GM12878 (cell line): Measurements from ENCODE around the gene DCAF6. TPM values are rescaled to one million over a fixed set of nuclear protein-coding genes. Genes with fewer than 3 reads are reported as not detected.

ENCODE experiments used
- ATAC-seq: fragments of 200-7000 bp; cut with Tn5 transposase; 3 replicates; pipeline ENCODE4 v1.9.1; 2020; ENCODE audit warnings: mild to moderate bottlenecking, moderate library complexity
- BruUV-seq: library from RNA; stranded (reverse); fragments of 400-500 nt; replicated peaks from 2 replicates; lab custom pipeline; 2021; lab: Mats Ljungman, UMichigan
- CTCF ChIA-PET: fragments of 300-600 bp; sonication (Branson Sonifier 250); formaldehyde crosslinking; extraction: SDS; loops from one replicate; lab custom pipeline; 2021; ENCODE audit warnings: inconsistent platforms; lab: Yijun Ruan, JAX
- POLR2A ChIA-PET: fragments of 350-600 bp; formaldehyde crosslinking; extraction: SDS; loops from one replicate; lab custom pipeline; 2021; ENCODE audit warnings: inconsistent platforms; lab: Charles Lee
- RAD21 ChIA-PET: fragments of 300-600 bp; sonication (Branson Sonifier 250); formaldehyde crosslinking; loops from one replicate; lab custom pipeline; 2023; ENCODE audit warnings: antibody characterized with exemption; ENCODE audit not compliant: unreplicated experiment; lab: Charles Lee
- SMC1A ChIA-PET: fragments of 300-600 bp; sonication (Branson Sonifier 250); formaldehyde crosslinking; loops from one replicate; lab custom pipeline; 2023; ENCODE audit not compliant: unreplicated experiment, uncharacterized antibody; lab: Charles Lee
- DNase-seq: peaks from one replicate; pipeline ENCODE4 v3.0.0-alpha.2; 2011; ENCODE audit warnings: low read depth, low spot score
- FAIRE-seq: peaks from 3 replicates; lab custom pipeline; 2011; peaks lifted over from hg19 to GRCh38; lab: Jason Lieb, UNC
- H2AFZ ChIP-seq: 2 replicates; pipeline ENCODE4 v1.6.0; 2011; ENCODE audit warnings: low read depth, low read length, control low read depth; ENCODE audit not compliant: control insufficient read depth
- H3K27ac ChIP-seq: 2 replicates; pipeline ENCODE4 v1.5.1; 2011; ENCODE audit warnings: control low read depth; ENCODE audit not compliant: control insufficient read depth, insufficient read depth
- H3K27me3 ChIP-seq, 2 experiments: replicated peaks in 1 of 2; 2 replicates each; pipeline versions ENCODE4 v1.6.0 to v1.6.1; 2011; ENCODE audit warnings: low read length in 1 of 2; ENCODE audit not compliant: control insufficient read depth in 2 of 2, insufficient read depth in 2 of 2
- H3K36me3 ChIP-seq, 2 experiments: 2 replicates each; pipeline ENCODE4 v1.5.1; 2011; ENCODE audit warnings: low read length in 1 of 2; ENCODE audit not compliant: control insufficient read depth in 2 of 2, insufficient read depth in 2 of 2
- H3K4me1 ChIP-seq: 2 replicates; pipeline ENCODE4 v1.6.1; 2011; ENCODE audit warnings: mild to moderate bottlenecking, low read length, moderate library complexity, mixed read lengths; ENCODE audit not compliant: control insufficient read depth, insufficient read depth
- H3K4me2 ChIP-seq: 2 replicates; pipeline ENCODE4 v1.6.0; 2011; ENCODE audit warnings: control low read depth; ENCODE audit not compliant: control insufficient read depth, insufficient read depth
- H3K4me3 ChIP-seq: fragments of 200-600 bp; sonication (generic); 2 replicates; pipeline ENCODE4 v1.5.1; 2016
- H3K79me2 ChIP-seq: 2 replicates; pipeline ENCODE4 v1.6.0; 2011; ENCODE audit warnings: low read length; ENCODE audit not compliant: control insufficient read depth, insufficient read depth
- H3K9ac ChIP-seq: 2 replicates; pipeline ENCODE4 v1.8.0; 2011; ENCODE audit warnings: low read length, control low read depth, mixed read lengths; ENCODE audit not compliant: control insufficient read depth, insufficient read depth
- H3K9me3 ChIP-seq: replicated peaks from 3 replicates; pipeline ENCODE4 v1.5.1; 2011; ENCODE audit warnings: mild to moderate bottlenecking, low read length; ENCODE audit not compliant: control insufficient read depth, insufficient read depth
- H4K20me1 ChIP-seq: 2 replicates; pipeline ENCODE4 v1.6.0; 2011; ENCODE audit not compliant: control insufficient read depth, insufficient read depth
- CEBPZ ChIP-seq: fragments of 150-350 bp; IDR thresholded peaks from 2 replicates; pipeline ENCODE4 v1.6.1; 2016; ENCODE audit warnings: low read depth, low read length
- ELK1 ChIP-seq: IDR thresholded peaks from 2 replicates; pipeline ENCODE4 v1.6.1; 2012; ENCODE audit warnings: low read depth, low read length, improper control_type of control experiment
- HDGF ChIP-seq: fragments of 450-650 bp; IDR thresholded peaks from 2 replicates; pipeline ENCODE4 v1.6.1; 2016; ENCODE audit warnings: antibody characterized with exemption
- SMAD1 ChIP-seq: fragments of 450-650 bp; IDR thresholded peaks from 2 replicates; pipeline ENCODE4 v1.6.1; 2018; ENCODE audit warnings: mild to moderate bottlenecking, low read depth; ENCODE audit not compliant: partially characterized antibody
- SMARCA5 ChIP-seq: fragments of 450-650 bp; IDR thresholded peaks from 2 replicates; pipeline ENCODE4 v1.6.1; 2017; ENCODE audit warnings: mild to moderate bottlenecking
- SPI1 ChIP-seq: IDR thresholded peaks from 2 replicates; pipeline ENCODE4 v1.6.1; 2011; ENCODE audit warnings: low read depth, mild to moderate bottlenecking, low read length, moderate library complexity, borderline replicate concordance; ENCODE audit not compliant: insufficient read depth
- TARDBP ChIP-seq: IDR thresholded peaks from 2 replicates; pipeline ENCODE4 v1.6.1; 2016; ENCODE audit warnings: borderline replicate concordance
- ZNF207 ChIP-seq: fragments of 450-650 bp; IDR thresholded peaks from 2 replicates; pipeline ENCODE4 v1.6.1; 2014; ENCODE audit warnings: antibody characterized with exemption, mild to moderate bottlenecking, borderline replicate concordance
- WGBS: methylation state at CpG from one replicate; pipeline ENCODE4 v1.1.6; 2016; ENCODE audit warnings: low lambda C conversion rate; ENCODE audit not compliant: insufficient replicate concordance, insufficient coverage; ENCODE audit errors: missing lambda C conversion rate; 5-methylcytosine and 5-hydroxymethylcytosine counted together
- in situ Hi-C: fragments of 300-500 bp; cut with MboI; formaldehyde crosslinking; loops from 9 replicates; pipeline ENCODE4 v1.14.3; 2018; ENCODE audit warnings: mixed read lengths
- intact Hi-C: fragments of 100-400 bp; cut with micrococcal nuclease; formaldehyde crosslinking; loops from one replicate; pipeline ENCODE4 v1.14.2; 2022; ENCODE audit not compliant: unreplicated experiment
- polyA plus RNA-seq, 11 experiments: library from polyadenylated mRNA; depleted of rRNA in 4 of 11; unstranded in 6 of 11; stranded (reverse) in 5 of 11; fragments of >200 nt; fragmentation: Nextera tagmentation in 4 of 11; fragmentation: Illumina TruSeq in 1 of 11; extraction: Ambion mirVana in 4 of 11; extraction: Trizol in 1 of 11; gene quantifications; 1 replicate in 1 of 11; 2 replicates in 10 of 11; pipeline versions ENCODE4 v1.2.1 to v1.2.3, GENCODE V29; 2011 to 2016; ENCODE audit warnings: inconsistent platforms in 2 of 11, missing spikeins in 2 of 11, low read depth in 1 of 11
- total RNA-seq, 4 experiments: library from RNA; depleted of rRNA in 3 of 4; stranded (reverse); fragments of >200 nt in 3 of 4; fragmentation: Illumina TruSeq in 1 of 4; extraction: Trizol in 1 of 4; gene quantifications; 2 replicates each; pipeline versions ENCODE4 v1.2.1 to v1.2.3, GENCODE V29; 2013 to 2021
- TF ChIP-seq, protein P1 (sequence below), 3 experiments: IDR thresholded peaks in 2 of 3; conservative IDR thresholded peaks in 1 of 3; 2 replicates each; pipeline ENCODE4 v1.5.1; 2011; ENCODE audit warnings: low read depth in 3 of 3, low read length in 3 of 3, mild to moderate bottlenecking in 3 of 3, control low read depth in 2 of 3, moderate library complexity in 2 of 3, inconsistent platforms in 1 of 3, mixed read lengths in 1 of 3; ENCODE audit not compliant: control insufficient read depth in 2 of 3, insufficient read depth in 1 of 3; ENCODE audit errors: extremely low read depth in 1 of 3

The DCAF6 gene
- total and polyA plus RNA-seq, 10 of the 15 experiments (the other 5 are each of a cell fraction or from before 2014, with no cell fraction given) = 11.4 to 62.7 (median 33.0) TPM

DNA sequence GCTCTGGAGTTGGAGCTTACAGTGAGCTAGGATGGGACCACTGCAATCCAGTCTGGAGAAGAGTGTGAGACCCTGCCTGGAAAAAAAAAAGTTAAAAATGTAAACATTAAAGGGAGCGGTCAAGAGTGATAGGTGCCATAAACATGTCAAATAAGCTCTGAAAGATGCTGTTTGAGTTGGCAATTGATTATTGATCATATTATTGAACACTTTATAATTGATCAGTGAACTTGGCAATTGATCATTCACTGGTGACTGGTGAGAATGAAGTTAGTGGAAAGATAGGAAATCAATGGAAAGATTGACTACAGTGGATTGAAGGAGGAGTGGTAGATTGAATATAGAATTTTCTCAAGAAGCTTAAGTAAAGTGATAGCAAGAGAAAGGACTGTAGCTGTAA is 64.7 kb downstream of the DCAF6 start:
- H3K36me3 ChIP-seq = peaks cover 0 to 3% of the 10 kb centered on the region in 2 experiments; a peak in 1 of 4 replicates
- no peak overlapping the region for H3K27ac ChIP-seq
- ATAC-seq = no peak
- no peaks in the 10 kb centered on the region for H3K9me3 ChIP-seq
- in situ Hi-C loops = no loop called here
- ChIA-PET POLR2A (interaction anchor here (0.6 kb wide), 1 partner anchor 55 kb away, joined by 3 read pairs; no protein-coding TSS in a partner anchor), SMC1A (interaction anchor here (1.1 to 1.2 kb wide), 4 partner anchors 10 to 73 kb away, joined by 3 to 5 read pairs (median 4); no protein-coding TSS in a partner anchor), RAD21 (no interaction called here), CTCF (interaction anchor here (1.1 kb wide), 1 partner anchor 11 kb away, joined by 5 read pairs; no protein-coding TSS in a partner anchor)
- no peaks in the 10 kb centered on the region for H3K4me1 ChIP-seq
- DNase-seq = no peak
- no peak overlapping the region for H3K4me2 ChIP-seq
- no TSS peak for BruUV-seq
- no peaks in the 10 kb centered on the region for H3K27me3 ChIP-seq
- FAIRE-seq = no peak
- H3K79me2 ChIP-seq = no peaks in the 10 kb centered on the region
- no peak overlapping the region for H3K4me3 ChIP-seq
- no peak overlapping the region for H3K9ac ChIP-seq
- intact Hi-C loops = no loop called here
- TF ChIP-seq SPI1 = no peak
- TF ChIP-seq SMAD1 = no peak
- no peak for TF ChIP-seq HDGF
- TF ChIP-seq ZNF207 = no peak
- TF ChIP-seq SMARCA5 = no peak
- TF ChIP-seq ELK1 = no peak
- TF ChIP-seq CEBPZ = no peak
- TF ChIP-seq, protein P1, sequence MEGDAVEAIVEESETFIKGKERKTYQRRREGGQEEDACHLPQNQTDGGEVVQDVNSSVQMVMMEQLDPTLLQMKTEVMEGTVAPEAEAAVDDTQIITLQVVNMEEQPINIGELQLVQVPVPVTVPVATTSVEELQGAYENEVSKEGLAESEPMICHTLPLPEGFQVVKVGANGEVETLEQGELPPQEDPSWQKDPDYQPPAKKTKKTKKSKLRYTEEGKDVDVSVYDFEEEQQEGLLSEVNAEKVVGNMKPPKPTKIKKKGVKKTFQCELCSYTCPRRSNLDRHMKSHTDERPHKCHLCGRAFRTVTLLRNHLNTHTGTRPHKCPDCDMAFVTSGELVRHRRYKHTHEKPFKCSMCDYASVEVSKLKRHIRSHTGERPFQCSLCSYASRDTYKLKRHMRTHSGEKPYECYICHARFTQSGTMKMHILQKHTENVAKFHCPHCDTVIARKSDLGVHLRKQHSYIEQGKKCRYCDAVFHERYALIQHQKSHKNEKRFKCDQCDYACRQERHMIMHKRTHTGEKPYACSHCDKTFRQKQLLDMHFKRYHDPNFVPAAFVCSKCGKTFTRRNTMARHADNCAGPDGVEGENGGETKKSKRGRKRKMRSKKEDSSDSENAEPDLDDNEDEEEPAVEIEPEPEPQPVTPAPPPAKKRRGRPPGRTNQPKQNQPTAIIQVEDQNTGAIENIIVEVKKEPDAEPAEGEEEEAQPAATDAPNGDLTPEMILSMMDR (IDR thresholded peaks at IDR 0.05 in 2 of 3, conservative IDR thresholded peaks at IDR 0.05 in 1 of 3; ENCODE audit: control insufficient read depth in 2 of 3, extremely low read depth in 1 of 3, insufficient read depth in 1 of 3, low read depth in 3 of 3, low read length in 3 of 3) = no peak
- no peak for TF ChIP-seq TARDBP
- H2AFZ ChIP-seq = no peak overlapping the region
- H4K20me1 ChIP-seq = no peaks in the 10 kb centered on the region
- WGBS = 100% methylated on average over 1 of the region's 1 CpG
